Measurements from ENCODE around the gene EFNA2. TPM values are rescaled to one million over a fixed set of nuclear protein-coding genes. Genes with fewer than 3 reads are reported as not detected.

Gene EFNA2
- total RNA-seq, 1 experiment from 2014 or later: not detected

DNA sequence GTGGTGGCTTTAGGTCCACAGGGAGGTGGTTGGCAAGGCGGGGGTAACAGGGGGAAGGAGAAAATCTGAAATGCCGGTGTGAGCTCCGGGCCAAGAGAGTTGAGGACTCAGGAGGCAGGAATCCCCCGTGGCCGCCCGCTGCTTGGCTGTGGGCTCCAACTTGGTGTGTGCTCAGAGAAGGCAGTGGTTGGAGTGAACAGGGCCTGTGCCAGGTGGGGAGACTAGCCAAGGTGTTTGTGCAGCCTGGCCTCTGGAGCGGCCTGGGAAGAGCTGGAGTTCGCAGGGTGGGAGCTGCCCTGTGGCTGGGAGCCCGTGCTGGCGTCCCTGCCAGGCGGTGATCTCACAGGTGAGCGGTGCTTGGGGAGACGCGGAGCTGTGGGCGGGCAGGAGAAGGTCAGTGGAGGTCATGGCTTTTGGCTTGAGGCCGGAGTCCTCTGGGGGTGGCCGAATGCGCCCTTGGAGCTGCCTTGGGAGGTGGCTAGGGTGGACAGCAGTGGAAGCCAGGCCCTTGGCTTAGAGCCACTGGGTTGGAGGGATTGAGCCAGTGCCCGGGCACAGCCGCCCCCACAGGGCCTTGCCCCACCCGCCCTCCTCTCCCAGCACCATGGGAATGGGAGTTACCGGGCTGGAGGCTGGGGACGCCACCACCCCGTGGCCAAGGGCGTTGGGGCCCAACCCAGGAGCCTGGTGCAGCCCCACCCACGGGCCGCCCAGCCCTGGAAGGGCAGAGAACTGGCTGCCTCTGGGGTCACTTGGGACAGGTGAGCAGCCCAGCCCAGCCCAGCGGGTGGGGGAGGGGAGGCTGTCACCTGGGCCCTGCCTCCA is 23.7 kb upstream of the EFNA2 start:
- Histone ChIP-seq H3K9me2 (replicated peaks; ENCODE audit: insufficient read depth, low read length) (no peaks in the 10 kb centered on the region), H3K9me3 (ENCODE audit: low read length) (no peaks in the 10 kb centered on the region), H4K20me1 (ENCODE audit: insufficient read depth, low read depth, low read length) (no peaks in the 10 kb centered on the region; the same call in 1 of the 2 replicates), H3K4me2 (ENCODE audit: low read depth, low read length, poor library complexity, severe bottlenecking) (peak overlapping the region; percentile 84), H3K79me2 (ENCODE audit: low read length) (no peaks in the 10 kb centered on the region), H3K9ac (ENCODE audit: low read length) (peak overlapping the region; percentile 84), H3K4me3 (ENCODE audit: low read length) (peak overlapping the region; percentile 79), H2AFZ (ENCODE audit: low read length) (no peak overlapping the region), H3K4me1 (ENCODE audit: low read length) (peaks cover 85% of the 10 kb centered on the region), H3K36me3 (ENCODE audit: insufficient read depth, low read length) (no peaks in the 10 kb centered on the region), H3K27ac (ENCODE audit: low read length) (peak overlapping the region; percentile 88), H3K27me3 (ENCODE audit: low read length) (no peaks in the 10 kb centered on the region)
- peak; percentile 77 for DNase-seq

GRCh38 chr19:1262623-1263123 is 23.0 kb upstream of the EFNA2 start:
- Histone ChIP-seq H3K4me2 (ENCODE audit: low read depth, low read length, poor library complexity, severe bottlenecking) (peak overlapping the region; percentile 84), H3K4me3 (ENCODE audit: low read length) (peak overlapping the region; percentile 79), H3K9me3 (ENCODE audit: low read length) (no peaks in the 10 kb centered on the region)

DNA sequence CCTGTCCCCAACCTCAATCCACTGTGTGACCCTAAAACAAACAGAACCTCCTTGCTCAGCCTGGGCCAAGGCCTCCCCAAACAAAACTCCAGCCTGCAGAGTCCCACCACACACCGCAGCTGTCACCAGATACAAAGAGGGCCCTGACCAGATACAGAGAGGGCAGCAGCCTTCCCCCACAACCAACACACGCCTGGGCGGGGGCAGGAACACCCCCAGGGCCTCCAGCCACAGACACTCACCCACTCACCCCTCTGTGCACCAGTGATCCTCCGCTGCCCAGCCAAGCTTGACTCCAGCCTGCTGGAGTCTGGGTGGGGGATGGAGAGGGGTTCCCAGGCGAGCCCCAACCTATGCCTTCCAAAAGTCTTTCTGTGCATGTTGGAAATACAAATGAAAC is 22.5 kb upstream of the EFNA2 start:
- no peaks in the 10 kb centered on the region for H3K36me3 ChIP-seq (ENCODE audit: insufficient read depth, low read length)
- H3K9me3 ChIP-seq (ENCODE audit: low read length): no peaks in the 10 kb centered on the region
- peak overlapping the region; percentile 84 for H3K9ac ChIP-seq (ENCODE audit: low read length)
- no peaks in the 10 kb centered on the region; the same call in 1 of the 2 replicates for H4K20me1 ChIP-seq (ENCODE audit: insufficient read depth, low read depth, low read length)
- H2AFZ ChIP-seq (ENCODE audit: low read length): no peak overlapping the region
- H3K9me2 ChIP-seq (replicated peaks; ENCODE audit: insufficient read depth, low read length): no peaks in the 10 kb centered on the region
- no peaks in the 10 kb centered on the region for H3K27me3 ChIP-seq (ENCODE audit: low read length)
- H3K4me2 ChIP-seq (ENCODE audit: low read depth, low read length, poor library complexity, severe bottlenecking): peak overlapping the region; percentile 84
- H3K4me1 ChIP-seq (ENCODE audit: low read length): peaks cover 85% of the 10 kb centered on the region
- peak overlapping the region; percentile 88 for H3K27ac ChIP-seq (ENCODE audit: low read length)
- DNase-seq: no peak
- peak overlapping the region; percentile 79; the same call in 1 of the 2 replicates for H3K4me3 ChIP-seq (ENCODE audit: low read length)
- H3K79me2 ChIP-seq (ENCODE audit: low read length): no peaks in the 10 kb centered on the region

More at GRCh38 chr19:1262623-1263123, 23.0 kb upstream of the EFNA2 start:
- Histone ChIP-seq H3K27ac (ENCODE audit: low read length) (peak overlapping the region; percentile 88), H3K36me3 (ENCODE audit: insufficient read depth, low read length) (no peaks in the 10 kb centered on the region), H3K9me2 (replicated peaks; ENCODE audit: insufficient read depth, low read length) (no peaks in the 10 kb centered on the region), H2AFZ (ENCODE audit: low read length) (no peak overlapping the region), H3K79me2 (ENCODE audit: low read length) (no peaks in the 10 kb centered on the region), H4K20me1 (ENCODE audit: insufficient read depth, low read depth, low read length) (no peaks in the 10 kb centered on the region; the same call in 1 of the 2 replicates), H3K9ac (ENCODE audit: low read length) (peak overlapping the region; percentile 84), H3K27me3 (ENCODE audit: low read length) (no peaks in the 10 kb centered on the region), H3K4me1 (ENCODE audit: low read length) (peaks cover 85% of the 10 kb centered on the region)
- DNase-seq: peak; percentile 67

GRCh38 chr19:1264801-1265614 is 20.7 kb upstream of the EFNA2 start:
- Histone ChIP-seq H3K27ac (ENCODE audit: low read length) (peak overlapping the region; percentile 90), H3K36me3 (ENCODE audit: insufficient read depth, low read length) (no peaks in the 10 kb centered on the region), H2AFZ (ENCODE audit: low read length) (no peak overlapping the region), H3K4me2 (ENCODE audit: low read depth, low read length, poor library complexity, severe bottlenecking) (peak overlapping the region; percentile 53), H3K27me3 (ENCODE audit: low read length) (no peaks in the 10 kb centered on the region), H3K9ac (ENCODE audit: low read length) (peak overlapping the region; percentile 66), H4K20me1 (ENCODE audit: insufficient read depth, low read depth, low read length) (peaks cover 4% of the 10 kb centered on the region; the same call in 1 of the 2 replicates), H3K4me1 (ENCODE audit: low read length) (peaks cover 77% of the 10 kb centered on the region), H3K79me2 (ENCODE audit: low read length) (peaks cover 5% of the 10 kb centered on the region), H3K9me2 (replicated peaks; ENCODE audit: insufficient read depth, low read length) (no peaks in the 10 kb centered on the region), H3K4me3 (ENCODE audit: low read length) (peak overlapping the region; percentile 49; the same call in 1 of the 2 replicates), H3K9me3 (ENCODE audit: low read length) (no peaks in the 10 kb centered on the region)
- peak; percentile 82 for DNase-seq

GRCh38 chr19:1265615-1266128 is 20.0 kb upstream of the EFNA2 start:
- Histone ChIP-seq H3K27me3 (ENCODE audit: low read length) (no peaks in the 10 kb centered on the region), H3K9ac (ENCODE audit: low read length) (peak overlapping the region; percentile 66), H3K4me1 (ENCODE audit: low read length) (peaks cover 77% of the 10 kb centered on the region), H3K4me2 (ENCODE audit: low read depth, low read length, poor library complexity, severe bottlenecking) (peak overlapping the region; percentile 66), H2AFZ (ENCODE audit: low read length) (no peak overlapping the region), H3K36me3 (ENCODE audit: insufficient read depth, low read length) (peaks cover under 1% of the 10 kb centered on the region; the same call in 1 of the 2 replicates), H3K9me3 (ENCODE audit: low read length) (no peaks in the 10 kb centered on the region), H4K20me1 (ENCODE audit: insufficient read depth, low read depth, low read length) (peaks cover 11% of the 10 kb centered on the region), H3K27ac (ENCODE audit: low read length) (peak overlapping the region; percentile 90), H3K4me3 (ENCODE audit: low read length) (peak overlapping the region; percentile 51), H3K79me2 (ENCODE audit: low read length) (peaks cover 12% of the 10 kb centered on the region), H3K9me2 (replicated peaks; ENCODE audit: insufficient read depth, low read length) (no peaks in the 10 kb centered on the region)
- DNase-seq: no peak

DNA sequence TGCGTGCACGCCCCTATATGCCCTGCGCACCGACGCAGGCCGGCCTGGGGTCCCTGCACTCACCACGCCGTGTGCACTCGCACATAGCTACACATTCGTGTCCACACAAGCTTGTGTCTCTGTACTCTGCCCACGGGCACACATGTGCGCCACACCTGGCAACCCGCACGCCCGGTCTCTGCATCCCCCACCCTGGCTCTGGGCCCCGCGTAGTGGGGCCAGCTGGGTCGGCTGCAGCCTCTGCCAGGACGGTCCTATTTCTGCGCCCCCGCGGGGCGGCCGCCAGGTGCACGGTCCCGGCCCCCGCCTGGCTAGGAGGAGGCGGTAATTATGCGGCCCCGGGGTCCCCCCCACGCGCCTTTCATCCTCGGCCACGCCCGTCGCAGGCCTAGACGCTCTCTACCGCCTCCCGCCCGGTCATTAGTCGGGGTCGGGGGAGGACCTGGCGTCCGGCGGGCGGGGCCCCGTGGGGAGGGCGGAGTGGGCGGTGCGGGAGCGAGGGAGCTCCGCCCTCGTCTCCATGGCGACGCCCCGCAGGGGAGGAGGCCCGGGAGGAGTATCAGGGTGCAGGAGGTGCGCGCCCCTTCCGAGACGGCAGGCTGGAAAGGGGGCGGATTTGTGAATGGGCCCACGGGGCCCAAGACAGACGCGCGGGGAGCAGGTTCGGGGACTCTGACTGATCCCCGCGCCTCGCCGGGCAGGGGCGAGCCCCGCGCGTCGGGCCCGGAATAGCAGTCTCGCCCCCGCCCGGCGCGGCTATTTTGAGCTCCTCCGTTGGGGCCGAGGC is 19.4 kb upstream of the EFNA2 start:
- Histone ChIP-seq H3K4me3 (ENCODE audit: low read length) (peak overlapping the region; percentile 51), H3K79me2 (ENCODE audit: low read length) (peaks cover 16% of the 10 kb centered on the region), H3K4me1 (ENCODE audit: low read length) (peaks cover 84% of the 10 kb centered on the region), H3K27me3 (ENCODE audit: low read length) (no peaks in the 10 kb centered on the region), H4K20me1 (ENCODE audit: insufficient read depth, low read depth, low read length) (peaks cover 18% of the 10 kb centered on the region), H3K9me2 (replicated peaks; ENCODE audit: insufficient read depth, low read length) (no peaks in the 10 kb centered on the region), H2AFZ (ENCODE audit: low read length) (no peak overlapping the region), H3K27ac (ENCODE audit: low read length) (peak overlapping the region; percentile 90), H3K4me2 (ENCODE audit: low read depth, low read length, poor library complexity, severe bottlenecking) (peak overlapping the region; percentile 66), H3K9ac (ENCODE audit: low read length) (peak overlapping the region; percentile 53), H3K9me3 (ENCODE audit: low read length) (no peaks in the 10 kb centered on the region), H3K36me3 (ENCODE audit: insufficient read depth, low read length) (peaks cover 7% of the 10 kb centered on the region; the same call in 1 of the 2 replicates)
- peak; percentile 97 for DNase-seq

GRCh38 chr19:1266916-1267476 is 18.7 kb upstream of the EFNA2 start:
- Histone ChIP-seq H3K79me2 (ENCODE audit: low read length) (peaks cover 16% of the 10 kb centered on the region), H3K4me2 (ENCODE audit: low read depth, low read length, poor library complexity, severe bottlenecking) (peak overlapping the region; percentile 66), H2AFZ (ENCODE audit: low read length) (no peak overlapping the region), H3K9me3 (ENCODE audit: low read length) (no peaks in the 10 kb centered on the region), H3K4me1 (ENCODE audit: low read length) (peaks cover 80% of the 10 kb centered on the region), H3K36me3 (ENCODE audit: insufficient read depth, low read length) (peaks cover 12% of the 10 kb centered on the region), H3K9ac (ENCODE audit: low read length) (peak overlapping the region; percentile 53), H3K27me3 (ENCODE audit: low read length) (no peaks in the 10 kb centered on the region), H3K9me2 (replicated peaks; ENCODE audit: insufficient read depth, low read length) (no peaks in the 10 kb centered on the region), H3K4me3 (ENCODE audit: low read length) (peak overlapping the region; percentile 51), H3K27ac (ENCODE audit: low read length) (peak overlapping the region; percentile 90), H4K20me1 (ENCODE audit: insufficient read depth, low read depth, low read length) (peaks cover 24% of the 10 kb centered on the region)
- DNase-seq: peak; percentile 83

Data from Karpas-422 (cell line).